ENCODE measurements around the gene DLX2.

Gene DLX2

DNA sequence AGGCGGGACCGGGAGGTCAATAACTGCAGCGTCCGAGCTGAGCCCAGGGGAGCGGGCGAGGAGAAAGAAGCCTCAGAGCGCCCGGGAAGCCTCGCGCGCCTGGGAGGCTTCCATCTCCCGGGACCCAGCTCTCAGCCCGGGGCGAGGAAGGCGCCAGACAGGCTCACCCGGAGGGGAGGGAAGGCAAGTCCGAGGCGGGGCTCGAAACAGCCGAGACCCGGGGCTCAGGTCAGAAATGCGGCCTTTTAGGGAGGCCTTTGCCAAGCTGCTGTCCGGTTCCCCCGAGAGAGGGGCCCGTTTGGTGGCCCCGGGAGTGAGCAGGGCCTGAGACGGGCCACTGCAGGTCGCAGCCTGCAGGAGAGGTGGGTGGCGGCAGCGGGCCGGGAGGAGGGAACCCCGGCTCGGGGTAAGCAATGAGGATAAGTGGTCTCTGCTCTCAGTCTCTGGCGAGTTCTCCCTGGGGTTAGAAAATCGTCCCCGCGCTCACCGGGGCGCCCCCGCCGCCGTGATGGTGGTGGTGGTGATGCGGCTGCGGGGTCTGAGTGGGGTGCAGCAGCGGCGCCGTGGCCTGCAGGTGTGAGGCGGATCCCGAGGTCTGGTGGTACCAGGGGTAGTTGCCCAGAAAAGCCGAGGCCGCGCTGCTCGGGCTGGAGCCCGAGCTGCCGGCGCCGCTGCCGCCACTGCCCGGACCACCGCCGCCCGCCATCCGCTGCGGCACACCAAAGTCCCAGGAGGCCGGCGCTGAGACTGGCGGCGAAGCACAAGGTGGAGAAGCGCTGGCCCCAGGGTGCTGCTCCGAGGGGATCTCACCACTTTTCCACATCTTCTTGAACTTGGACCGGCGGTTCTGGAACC, 2.4 kb downstream of the DLX2 start:
- no peak overlapping the region for H3K9ac ChIP-seq (ENCODE audit: low read depth, low read length, poor library complexity, severe bottlenecking)
- H3K4me1 ChIP-seq (ENCODE audit: insufficient read depth, low read length, poor library complexity, severe bottlenecking) = peaks cover 21% of the 10 kb centered on the region
- H3K9me2 ChIP-seq (replicated peaks; ENCODE audit: low read depth, low read length) = no peaks in the 10 kb centered on the region
- H3K9me3 ChIP-seq (ENCODE audit: insufficient read depth, low read depth, low read length) = no peaks in the 10 kb centered on the region
- H4K20me1 ChIP-seq (ENCODE audit: insufficient read depth, low read length, poor library complexity, severe bottlenecking) = no peaks in the 10 kb centered on the region
- no peaks in the 10 kb centered on the region for H3K79me2 ChIP-seq (ENCODE audit: insufficient read depth, low read length)
- no peaks in the 10 kb centered on the region for H3K36me3 ChIP-seq (ENCODE audit: insufficient read depth, low read length)
- H3F3A ChIP-seq (ENCODE audit: low read depth) = no peaks in the 10 kb centered on the region
- H2AFZ ChIP-seq (ENCODE audit: low read length) = no peak overlapping the region
- H3K4me3 ChIP-seq (ENCODE audit: low read length, poor library complexity, severe bottlenecking) = no peak overlapping the region
- no peaks in the 10 kb centered on the region for H3K27me3 ChIP-seq (ENCODE audit: insufficient read depth, low read length, poor library complexity, severe bottlenecking)
- no peak overlapping the region for H3K4me2 ChIP-seq (ENCODE audit: low read depth, low read length, poor library complexity, severe bottlenecking)
- TF ChIP-seq, protein P1, sequence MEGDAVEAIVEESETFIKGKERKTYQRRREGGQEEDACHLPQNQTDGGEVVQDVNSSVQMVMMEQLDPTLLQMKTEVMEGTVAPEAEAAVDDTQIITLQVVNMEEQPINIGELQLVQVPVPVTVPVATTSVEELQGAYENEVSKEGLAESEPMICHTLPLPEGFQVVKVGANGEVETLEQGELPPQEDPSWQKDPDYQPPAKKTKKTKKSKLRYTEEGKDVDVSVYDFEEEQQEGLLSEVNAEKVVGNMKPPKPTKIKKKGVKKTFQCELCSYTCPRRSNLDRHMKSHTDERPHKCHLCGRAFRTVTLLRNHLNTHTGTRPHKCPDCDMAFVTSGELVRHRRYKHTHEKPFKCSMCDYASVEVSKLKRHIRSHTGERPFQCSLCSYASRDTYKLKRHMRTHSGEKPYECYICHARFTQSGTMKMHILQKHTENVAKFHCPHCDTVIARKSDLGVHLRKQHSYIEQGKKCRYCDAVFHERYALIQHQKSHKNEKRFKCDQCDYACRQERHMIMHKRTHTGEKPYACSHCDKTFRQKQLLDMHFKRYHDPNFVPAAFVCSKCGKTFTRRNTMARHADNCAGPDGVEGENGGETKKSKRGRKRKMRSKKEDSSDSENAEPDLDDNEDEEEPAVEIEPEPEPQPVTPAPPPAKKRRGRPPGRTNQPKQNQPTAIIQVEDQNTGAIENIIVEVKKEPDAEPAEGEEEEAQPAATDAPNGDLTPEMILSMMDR (conservative IDR thresholded peaks at IDR 0.05; ENCODE audit: low read length) = no peak
- TF ChIP-seq EZH2phosphoT487 (IDR thresholded peaks at IDR 0.05; ENCODE audit: borderline replicate concordance) = no peak

DNA sequence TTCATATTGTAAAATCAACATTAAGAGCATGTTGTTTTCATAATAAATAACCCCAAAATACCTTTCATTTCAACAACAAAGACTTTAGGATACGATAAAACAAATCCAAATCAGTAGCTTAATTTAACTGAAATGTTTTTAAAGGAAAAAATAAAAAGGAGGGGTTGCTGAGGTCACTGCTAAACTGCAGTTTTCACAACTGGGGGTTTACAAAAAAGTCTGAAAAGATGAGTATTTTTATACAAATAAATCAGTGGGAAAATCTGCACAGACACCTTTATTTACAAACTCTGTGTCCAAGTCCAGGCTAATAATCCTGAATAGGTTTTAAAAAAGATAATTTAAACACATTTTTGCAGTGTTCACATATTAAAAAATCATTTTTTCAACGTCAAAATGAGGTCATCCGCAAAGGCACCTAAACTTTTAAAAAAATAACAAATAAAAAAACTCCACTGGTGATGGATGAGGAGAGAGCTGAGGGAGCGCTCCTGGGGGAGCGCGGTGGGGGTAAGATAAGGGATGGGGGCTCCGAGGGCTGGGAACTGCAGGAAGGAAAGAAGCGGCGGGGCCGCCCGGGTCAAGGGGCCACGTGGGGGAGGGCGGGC, 3.1 kb downstream of the DLX2 start:
- no peaks in the 10 kb centered on the region for H3K9me2 ChIP-seq (replicated peaks; ENCODE audit: low read depth, low read length)
- H3K4me2 ChIP-seq (ENCODE audit: low read depth, low read length, poor library complexity, severe bottlenecking) = no peak overlapping the region
- H3K9me3 ChIP-seq (ENCODE audit: insufficient read depth, low read depth, low read length) = no peaks in the 10 kb centered on the region
- TF ChIP-seq, protein P1 (conservative IDR thresholded peaks at IDR 0.05; ENCODE audit: low read length) = no peak
- no peak for TF ChIP-seq EZH2phosphoT487 (IDR thresholded peaks at IDR 0.05; ENCODE audit: borderline replicate concordance)
- H2AFZ ChIP-seq (ENCODE audit: low read length) = no peak overlapping the region
- H3K79me2 ChIP-seq (ENCODE audit: insufficient read depth, low read length) = no peaks in the 10 kb centered on the region
- no peak overlapping the region for H3K4me3 ChIP-seq (ENCODE audit: low read length, poor library complexity, severe bottlenecking)
- no peaks in the 10 kb centered on the region for H4K20me1 ChIP-seq (ENCODE audit: insufficient read depth, low read length, poor library complexity, severe bottlenecking)
- H3F3A ChIP-seq (ENCODE audit: low read depth) = no peaks in the 10 kb centered on the region
- peaks cover 5% of the 10 kb centered on the region for H3K27me3 ChIP-seq (ENCODE audit: insufficient read depth, low read length, poor library complexity, severe bottlenecking)
- no peak overlapping the region for H3K9ac ChIP-seq (ENCODE audit: low read depth, low read length, poor library complexity, severe bottlenecking)
- peaks cover 21% of the 10 kb centered on the region for H3K4me1 ChIP-seq (ENCODE audit: insufficient read depth, low read length, poor library complexity, severe bottlenecking)
- H3K36me3 ChIP-seq (ENCODE audit: insufficient read depth, low read length) = no peaks in the 10 kb centered on the region

DNA sequence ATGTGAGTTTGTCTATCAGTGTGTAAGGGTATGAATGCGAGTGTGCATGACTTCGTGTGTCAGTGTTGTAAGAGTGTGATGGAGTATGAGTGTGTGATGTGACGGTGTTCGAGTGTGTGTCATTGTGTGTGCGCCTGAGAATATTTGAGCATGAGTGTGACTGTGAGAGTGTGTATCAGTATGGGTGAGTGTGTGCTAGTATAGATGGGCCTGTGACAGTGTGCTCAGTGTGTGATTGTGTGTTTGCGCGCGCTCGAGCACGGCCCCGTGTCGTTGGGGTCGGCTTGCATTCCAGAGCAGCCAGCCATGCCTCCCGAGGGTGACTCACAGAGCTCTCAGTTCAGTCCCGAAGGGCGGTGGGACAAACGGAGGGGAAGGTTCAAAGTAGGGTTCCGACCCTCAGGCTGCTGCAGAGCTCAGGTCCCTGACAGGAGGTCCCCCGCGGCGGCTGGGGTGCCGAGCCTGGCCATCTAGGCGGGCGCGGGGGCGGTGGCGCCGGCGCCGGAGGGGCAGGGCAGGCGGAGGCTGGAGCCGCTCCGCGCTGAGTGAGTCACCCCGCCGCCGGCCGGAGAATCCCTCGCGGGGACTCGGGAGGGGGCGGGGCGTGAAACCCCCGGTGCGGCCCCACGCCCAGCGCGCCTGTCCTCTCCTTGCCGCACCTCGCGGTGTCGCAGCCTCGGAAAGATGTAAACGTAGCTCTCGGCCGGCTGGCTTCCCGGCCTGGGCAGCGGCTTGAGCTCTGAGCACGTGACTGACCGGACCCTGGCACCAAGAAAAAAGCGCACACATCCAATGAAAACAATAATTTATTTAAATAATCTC, 3.8 kb downstream of the DLX2 start:
- Histone ChIP-seq H3K4me2 (ENCODE audit: low read depth, low read length, poor library complexity, severe bottlenecking) (no peak overlapping the region), H3F3A (ENCODE audit: low read depth) (no peaks in the 10 kb centered on the region), H3K9me2 (replicated peaks; ENCODE audit: low read depth, low read length) (no peaks in the 10 kb centered on the region), H2AFZ (ENCODE audit: low read length) (no peak overlapping the region), H3K9ac (ENCODE audit: low read depth, low read length, poor library complexity, severe bottlenecking) (no peak overlapping the region), H4K20me1 (ENCODE audit: insufficient read depth, low read length, poor library complexity, severe bottlenecking) (no peaks in the 10 kb centered on the region), H3K79me2 (ENCODE audit: insufficient read depth, low read length) (no peaks in the 10 kb centered on the region), H3K9me3 (ENCODE audit: insufficient read depth, low read depth, low read length) (no peaks in the 10 kb centered on the region), H3K4me1 (ENCODE audit: insufficient read depth, low read length, poor library complexity, severe bottlenecking) (peaks cover 16% of the 10 kb centered on the region), H3K27me3 (ENCODE audit: insufficient read depth, low read length, poor library complexity, severe bottlenecking) (peaks cover 12% of the 10 kb centered on the region), H3K4me3 (ENCODE audit: low read length, poor library complexity, severe bottlenecking) (no peak overlapping the region), H3K36me3 (ENCODE audit: insufficient read depth, low read length) (no peaks in the 10 kb centered on the region)
- TF ChIP-seq EZH2phosphoT487 (IDR thresholded peaks at IDR 0.05; ENCODE audit: borderline replicate concordance) = no peak
- TF ChIP-seq, protein P1 (conservative IDR thresholded peaks at IDR 0.05; ENCODE audit: low read length) = no peak

Measured in Loucy (cell line).